Left ventricle myocardium superior (tissue), 1 donor: Measurements from ENCODE around the gene ACKR2. TPM values are rescaled to one million over a fixed set of nuclear protein-coding genes. Genes with fewer than 3 reads are reported as not detected.

Experiments used
- ATAC-seq: fragments of 200-7000 bp; cut with Tn5 transposase; one replicate; pipeline ENCODE4 v1.9.1; 2020; ENCODE audit warnings: mild to moderate bottlenecking, moderate library complexity
- DNase-seq: peaks from one replicate; pipeline ENCODE4 v3.0.0-alpha.2; 2020
- intact Hi-C: fragments of 100-400 bp; cut with micrococcal nuclease; formaldehyde crosslinking; loops from one replicate; pipeline ENCODE4 v1.11.0; 2022
- total RNA-seq: library from RNA; stranded (reverse); fragmentation: NEBNext Ultra II Directional; extraction: Animal tissue kit (Norgen Biotek cat#: 25700); gene quantifications from one replicate; pipeline ENCODE4 v1.2.1, GENCODE V29; 2021
- donor health status: DM: no; HTN: yes; CAD: no; lungs with severe emphysema.

ACKR2 gene
- total RNA-seq, 1 donor from 2014 or later = 0.92 TPM

DNA sequence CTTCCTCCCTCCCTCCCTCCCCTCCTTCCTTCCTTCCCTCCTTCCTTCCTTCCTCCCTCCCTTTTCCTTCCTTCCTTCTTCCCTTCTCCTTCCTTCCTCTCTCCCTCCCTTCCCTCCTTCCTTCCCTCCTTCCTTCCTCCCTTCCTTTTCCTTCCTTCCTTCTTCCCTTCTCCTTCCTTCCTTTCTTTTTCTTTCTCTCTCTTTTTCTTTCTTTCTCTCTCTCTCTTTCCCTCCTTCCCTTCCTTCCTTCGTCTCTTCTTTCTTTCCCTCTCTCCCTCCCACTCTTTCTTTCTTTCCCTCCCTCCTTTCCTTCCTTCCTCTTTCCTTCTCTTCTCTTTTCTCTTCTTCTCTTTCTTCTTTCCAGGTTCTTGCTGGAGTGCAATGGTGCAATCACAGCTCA lies 94.8 kb downstream of the ACKR2 start:
- ATAC-seq (no peak), DNase-seq (no peak)
- intact Hi-C loops = no loop called here

DNA sequence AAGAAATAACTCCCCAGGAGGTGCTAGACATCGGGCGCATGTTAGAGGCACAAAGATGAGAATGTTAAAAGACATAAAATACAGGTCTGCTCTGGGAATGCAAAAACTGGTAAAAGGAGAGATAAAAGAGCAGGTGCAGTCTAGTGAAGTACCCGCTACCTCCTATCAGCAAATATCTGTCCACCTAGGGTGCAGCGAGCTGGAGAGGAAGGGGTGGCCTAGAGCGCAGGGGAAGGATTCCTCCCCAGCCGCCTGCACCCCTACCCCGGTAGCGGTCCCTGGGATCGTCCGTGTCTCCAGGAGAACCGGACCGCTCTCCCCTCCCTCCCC lies 96.5 kb downstream of the ACKR2 start:
- no peak for ATAC-seq

DNA sequence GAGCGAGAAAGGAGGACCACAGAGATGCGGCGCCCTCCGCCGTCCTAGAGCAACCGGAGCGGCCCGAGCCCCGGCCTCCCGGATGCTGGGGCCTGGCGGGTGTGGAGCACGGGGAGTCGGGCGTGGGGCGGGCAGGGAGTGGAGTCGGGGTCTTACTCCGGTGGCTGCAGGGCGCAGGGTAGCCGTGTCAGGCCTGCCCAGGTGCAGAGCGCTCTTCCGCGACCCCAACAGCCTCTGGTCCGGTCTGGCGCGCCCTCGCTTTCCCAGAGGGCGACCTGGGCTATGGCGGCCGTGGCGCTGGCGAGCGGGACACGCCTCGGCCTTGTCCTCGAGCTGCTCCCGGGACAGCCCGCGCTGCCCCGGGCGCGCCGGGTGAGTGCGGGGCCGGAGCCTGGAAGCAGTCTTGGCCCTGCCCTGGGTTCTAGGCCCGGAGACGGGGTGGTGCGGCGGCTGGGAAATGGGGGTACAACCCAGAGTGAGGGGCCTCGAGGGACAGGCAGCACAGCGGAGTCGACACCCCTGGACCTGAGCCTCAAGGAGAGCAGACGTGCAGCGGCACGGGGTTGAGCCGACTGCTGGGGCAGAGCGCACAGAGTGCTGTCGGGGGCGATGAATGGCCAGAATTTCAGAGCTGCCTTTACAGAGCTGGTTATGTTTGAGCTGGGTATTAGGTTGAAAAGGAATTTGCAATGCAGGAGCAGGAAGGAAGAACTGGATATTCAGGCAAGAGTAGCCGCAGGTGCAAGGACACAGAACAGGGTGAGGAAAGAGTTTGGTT lies 97.0 kb downstream of the ACKR2 start, which contains the start of gene ZNF662:
TSS of gene ZNF662 (plus strand) at position 73 of the 778 bp plus-strand sequence. CDS start 1,973 bp downstream, outside the sequence.
- intact Hi-C loops = no loop called here
- DNase-seq = peak; percentile 76
- peak; percentile 94 for ATAC-seq

More for the DNA sequence above, 96.5 kb downstream of the ACKR2 start:
- no peak for DNase-seq
- intact Hi-C loops = no loop called here

DNA sequence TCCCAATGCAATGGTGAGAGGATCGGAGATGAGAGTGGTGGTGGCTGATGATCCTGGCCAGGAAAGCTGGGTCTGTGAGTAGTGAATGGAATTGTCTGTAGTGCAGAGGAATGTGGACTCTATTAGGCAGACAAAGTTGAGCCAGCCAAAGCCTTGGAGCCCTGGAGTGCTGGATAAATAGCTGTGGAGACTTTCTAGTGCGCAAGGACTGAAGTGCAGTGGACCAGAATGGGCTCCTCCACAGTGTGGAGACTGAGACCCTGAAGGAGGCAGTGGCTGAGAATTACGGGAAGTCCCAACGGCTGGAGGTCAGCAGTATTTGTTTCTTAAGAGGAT lies 97.6 kb downstream of the ACKR2 start:
- intact Hi-C loops = no loop called here
- ATAC-seq (peak; percentile 30), DNase-seq (no peak)

DNA sequence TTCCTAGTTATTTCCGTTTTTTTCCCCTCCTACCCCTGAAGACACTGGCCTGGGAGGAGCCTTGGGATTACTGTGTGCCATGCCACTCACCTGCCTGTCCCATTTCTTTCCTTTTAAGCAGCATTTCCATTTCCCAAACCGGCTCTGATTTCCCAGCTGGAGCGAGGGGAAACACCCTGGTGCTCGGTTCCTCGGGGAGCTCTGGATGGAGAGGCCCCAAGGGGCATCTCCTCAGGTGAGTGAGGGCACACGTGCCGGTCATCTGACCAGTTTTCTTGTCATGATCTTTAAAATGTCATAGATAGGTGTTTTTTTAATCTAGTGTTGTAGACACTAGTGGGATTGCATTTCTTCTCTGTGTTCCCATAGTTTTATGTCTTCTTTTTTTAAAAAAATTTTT lies 99.4 kb downstream of the ACKR2 start:
- intact Hi-C loops = no loop called here
- ATAC-seq = no peak
- no peak for DNase-seq

DNA sequence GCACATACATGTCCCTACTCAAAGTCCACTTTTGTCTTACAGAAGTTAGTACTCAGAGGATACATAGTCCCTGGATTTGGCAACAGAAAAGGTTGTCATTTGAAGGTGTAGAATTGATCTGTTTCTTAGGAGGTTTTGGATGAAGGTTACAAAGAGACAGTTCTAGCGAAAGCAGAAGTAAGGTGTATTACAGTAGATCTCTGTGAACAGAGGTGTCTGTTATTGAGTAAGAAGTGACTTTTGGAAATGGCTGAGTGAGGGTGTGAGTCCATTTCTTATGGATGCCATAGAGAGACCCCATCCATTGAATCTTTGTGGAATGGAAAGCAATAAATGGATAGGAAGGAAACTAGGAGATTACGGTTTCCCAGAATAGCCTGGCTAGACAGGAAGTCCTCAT lies 102.3 kb downstream of the ACKR2 start:
- DNase-seq = no peak
- no peak for ATAC-seq
- intact Hi-C loops = no loop called here

DNA sequence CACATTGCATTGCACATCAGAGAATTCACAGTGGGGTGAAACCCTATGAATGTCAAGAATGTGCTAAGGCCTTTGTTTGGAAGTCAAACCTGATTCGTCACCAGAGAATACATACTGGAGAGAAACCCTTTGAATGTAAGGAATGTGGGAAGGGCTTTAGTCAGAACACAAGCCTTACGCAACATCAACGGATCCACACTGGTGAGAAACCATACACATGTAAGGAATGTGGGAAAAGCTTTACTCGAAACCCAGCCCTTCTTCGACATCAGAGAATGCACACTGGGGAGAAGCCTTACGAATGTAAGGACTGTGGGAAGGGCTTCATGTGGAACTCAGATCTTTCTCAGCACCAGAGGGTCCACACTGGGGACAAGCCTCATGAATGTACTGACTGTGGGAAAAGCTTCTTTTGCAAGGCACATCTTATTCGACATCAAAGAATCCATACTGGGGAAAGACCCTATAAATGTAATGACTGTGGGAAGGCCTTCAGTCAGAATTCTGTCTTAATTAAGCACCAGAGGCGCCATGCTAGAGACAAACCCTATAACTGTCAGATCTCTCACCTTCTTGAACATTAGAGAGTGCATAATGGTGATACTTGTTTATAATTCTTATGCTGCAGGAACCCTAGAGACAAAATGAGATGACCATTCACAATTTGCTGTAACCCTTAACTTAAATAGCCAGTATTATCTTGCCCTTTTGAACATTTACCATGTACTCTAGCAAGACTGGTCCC lies 105.7 kb downstream of the ACKR2 start:
- intact Hi-C loops = no loop called here

More for the DNA sequence above, 105.7 kb downstream of the ACKR2 start:
- DNase-seq (no peak), ATAC-seq (no peak)

Other genes starting within 250 kb of the ACKR2 start
- 24.3 TPM for gene SEC22C, start 227.5 kb upstream of the ACKR2 start, total RNA-seq
- 9.7 TPM for gene SS18L2, start 218.6 kb upstream of the ACKR2 start, total RNA-seq
- gene NKTR, start 208.8 kb upstream of the ACKR2 start, total RNA-seq = 23.6 TPM
- 90.5 TPM for gene ZBTB47, start 155.7 kb upstream of the ACKR2 start, total RNA-seq
- gene KLHL40, start 123.9 kb upstream of the ACKR2 start, total RNA-seq = 0.12 TPM
- 463 TPM for gene HHATL, start 106.6 kb upstream of the ACKR2 start, total RNA-seq
- 0.17 TPM for gene CCDC13, start 36.2 kb upstream of the ACKR2 start, total RNA-seq
- gene HIGD1A, start 5.0 kb upstream of the ACKR2 start, total RNA-seq = 333 TPM
- gene CYP8B1, start 66.4 kb downstream of the ACKR2 start, total RNA-seq = not detected
- gene ZNF662, start 96.7 kb downstream of the ACKR2 start, total RNA-seq = 3.1 TPM
- gene GASK1A, start 169.9 kb downstream of the ACKR2 start, total RNA-seq = 0.59 TPM